Cardiac fibroblast (primary cell): ENCODE measurements around the gene NPTN.

Experiments used
- DNase-seq, 2 donors: peaks; one replicate each; pipeline versions ENCODE4 v3.0.0 to v3.0.0-alpha.2; 2010; ENCODE audit warnings: low read depth in 2 of 2
- H3K4me3 ChIP-seq, 2 donors: replicated peaks in 1 of 2; 1 replicate in 1 of 2; 2 replicates in 1 of 2; pipeline ENCODE4 v1.5.1; 2011; ENCODE audit warnings: low read depth in 2 of 2, low read length in 2 of 2, mild to moderate bottlenecking in 2 of 2, moderate library complexity in 1 of 2
- CTCF ChIP-seq: IDR thresholded peaks from one replicate; pipeline ENCODE4 v1.5.1; 2011; ENCODE audit warnings: low read depth, mild to moderate bottlenecking, low read length, inconsistent platforms

The NPTN gene

GRCh38 chr15:73633991-73634495 is 854 bp upstream of the NPTN start:
- TF ChIP-seq CTCF, result no peak
- peak; percentile 85 to 96 for DNase-seq
- peak overlapping the region in 1 of 2 donors; percentile 39 for H3K4me3 ChIP-seq

- TF ChIP-seq CTCF, result no peak
- H3K4me3 ChIP-seq, result peak overlapping the region; percentile 87 to 90
- no peak for DNase-seq
Measured at GRCh38 chr15:73632670-73633058, 525 bp downstream of the NPTN start.

- peak overlapping the region; percentile 87 to 90 for H3K4me3 ChIP-seq
- no peak for TF ChIP-seq CTCF
- DNase-seq, result peak; percentile 59 to 78
Measured at GRCh38 chr15:73631915-73632669, 1.1 kb downstream of the NPTN start.

- peak overlapping the region in 1 of 2 donors; percentile 87 for H3K4me3 ChIP-seq
- TF ChIP-seq CTCF, result no peak
- no peak for DNase-seq
Measured at GRCh38 chr15:73630921-73631362, 2.2 kb downstream of the NPTN start.

GRCh38 chr15:73629798-73630429 is 3.3 kb downstream of the NPTN start:
- TF ChIP-seq CTCF, result no peak
- no peak overlapping the region for H3K4me3 ChIP-seq
- no peak for DNase-seq

GRCh38 chr15:73628976-73629797 is 4.0 kb downstream of the NPTN start:
- H3K4me3 ChIP-seq, result no peak overlapping the region
- no peak for DNase-seq

More at GRCh38 chr15:73628976-73629797, 4.0 kb downstream of the NPTN start:
- TF ChIP-seq CTCF, result no peak
